T-helper 1 cell treated with Interleukin-12 subunit alpha and Interleukin-12 subunit beta and Interleukin-4 antibody, amounts not matched to agents 30 μg/mL and 1 μg/mL, for 36 hours (primary cell): ENCODE results near the gene FOXD4L6.
"Not testable (repeated sequence)": the region's sequence is repeated elsewhere in the genome, so short reads cannot be mapped to it uniquely, and the experiment has no call there.

Experiments
- H3K27ac Mint-ChIP-seq: one replicate; pipeline ENCODE4 v1.8.0; 2021; ENCODE audit warnings: mild to moderate bottlenecking, mixed read lengths
- H3K27me3 Mint-ChIP-seq: one replicate; pipeline ENCODE4 v1.8.0; 2021; ENCODE audit warnings: low read depth, mixed read lengths
- H3K36me3 Mint-ChIP-seq: one replicate; pipeline ENCODE4 v1.8.0; 2021; ENCODE audit warnings: low read depth, mixed read lengths
- H3K4me1 Mint-ChIP-seq: one replicate; pipeline ENCODE4 v1.8.0; 2021; ENCODE audit warnings: low read depth, mixed read lengths
- H3K4me3 Mint-ChIP-seq: one replicate; pipeline ENCODE4 v1.8.0; 2021; ENCODE audit warnings: mild to moderate bottlenecking, moderate library complexity, mixed read lengths
- H3K9me3 Mint-ChIP-seq: one replicate; pipeline ENCODE4 v1.8.0; 2021; ENCODE audit warnings: mixed read lengths

Gene FOXD4L6

DNA sequence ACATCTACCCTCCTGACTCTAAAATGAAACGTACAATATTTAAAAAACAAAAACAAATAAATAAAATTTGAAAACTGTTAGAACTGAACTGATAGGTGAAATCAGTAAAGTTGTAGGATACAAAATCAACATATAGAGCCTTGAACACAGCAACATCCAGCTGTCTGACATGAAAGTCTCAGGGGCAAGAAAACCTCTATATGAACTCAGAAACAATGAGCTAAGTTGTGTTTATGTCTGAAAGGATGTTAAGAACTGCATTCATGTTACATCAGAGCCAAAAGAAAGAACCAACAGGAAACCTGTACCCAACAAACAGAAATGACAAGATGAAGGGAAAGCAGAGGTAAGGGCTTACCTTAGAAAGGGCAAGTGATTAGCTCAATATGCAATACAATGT lies 41.8 kb downstream of the FOXD4L6 start:
- H3K9me3 Mint-ChIP-seq, H3K4me3 Mint-ChIP-seq, H3K4me1 Mint-ChIP-seq, H3K36me3 Mint-ChIP-seq, H3K27ac Mint-ChIP-seq: not testable (repeated sequence)
- H3K27me3 Mint-ChIP-seq = peaks cover 33% of the 10 kb centered on the region

DNA sequence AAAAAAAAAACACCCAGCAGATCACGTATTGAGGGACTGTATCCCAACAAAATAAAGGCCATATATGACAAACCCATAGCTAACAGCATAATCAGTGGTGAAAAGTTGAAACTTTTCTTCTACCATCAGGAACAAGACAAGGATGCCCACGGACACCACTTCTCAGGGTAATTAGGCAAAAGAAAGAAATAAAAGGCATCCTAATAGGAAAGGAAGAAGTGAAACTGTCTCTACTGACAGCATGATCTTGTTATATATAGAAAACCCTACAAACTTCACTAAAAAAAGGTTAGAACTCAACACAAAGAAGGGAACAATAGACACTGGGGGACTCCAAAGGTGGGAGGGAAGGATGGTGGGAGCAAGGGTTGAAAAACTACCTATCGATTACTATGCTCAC lies 42.3 kb downstream of the FOXD4L6 start:
- not testable (repeated sequence) for H3K27ac Mint-ChIP-seq, H3K4me1 Mint-ChIP-seq, H3K4me3 Mint-ChIP-seq, H3K36me3 Mint-ChIP-seq, H3K9me3 Mint-ChIP-seq
- peaks cover 33% of the 10 kb centered on the region for H3K27me3 Mint-ChIP-seq

DNA sequence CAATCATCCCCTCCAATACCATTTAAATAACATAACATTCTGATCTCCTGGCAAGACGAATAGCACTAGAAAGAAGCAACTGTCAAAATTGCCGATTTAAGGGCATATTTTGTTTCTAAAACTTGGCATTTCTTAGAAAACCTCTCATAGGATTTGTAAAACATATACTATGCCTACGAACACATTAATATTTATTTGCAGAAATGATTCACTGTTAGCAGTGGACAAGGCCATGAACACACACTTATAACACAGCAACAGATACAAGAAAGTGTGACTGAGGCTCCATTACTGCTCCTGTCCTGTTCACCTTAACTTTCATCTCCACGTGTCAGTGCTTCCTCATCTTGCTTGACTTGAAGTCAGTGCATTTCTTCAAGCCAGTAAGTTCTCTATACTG lies 46.1 kb downstream of the FOXD4L6 start:
- H3K36me3 Mint-ChIP-seq = not testable (repeated sequence)
- peaks cover 21% of the 10 kb centered on the region for H3K27me3 Mint-ChIP-seq

DNA sequence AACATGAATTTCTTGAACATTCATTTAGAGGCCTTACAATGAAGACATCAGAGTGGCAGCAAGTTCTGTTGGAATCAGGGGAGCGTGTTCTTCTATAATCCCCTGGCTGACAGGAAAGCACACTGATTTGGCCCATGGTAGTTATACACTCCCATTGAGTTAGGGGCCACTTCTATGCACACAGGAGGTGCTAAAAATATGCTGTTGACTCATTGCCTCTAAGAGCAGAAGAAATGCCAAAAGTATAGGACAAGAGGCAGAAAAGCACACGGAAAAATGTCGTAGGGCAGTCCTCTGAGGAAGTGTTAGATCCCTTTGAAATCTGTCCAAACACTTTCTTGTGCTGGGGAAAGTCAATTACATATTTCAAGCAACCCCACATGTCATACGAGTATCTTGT lies 49.0 kb downstream of the FOXD4L6 start:
- H3K9me3 Mint-ChIP-seq, H3K4me1 Mint-ChIP-seq, H3K4me3 Mint-ChIP-seq, H3K27ac Mint-ChIP-seq, H3K36me3 Mint-ChIP-seq: not testable (repeated sequence)
- peaks cover 31% of the 10 kb centered on the region for H3K27me3 Mint-ChIP-seq

More for the DNA sequence above, 46.1 kb downstream of the FOXD4L6 start:
- H3K4me1 Mint-ChIP-seq, H3K9me3 Mint-ChIP-seq, H3K27ac Mint-ChIP-seq, H3K4me3 Mint-ChIP-seq: not testable (repeated sequence)

DNA sequence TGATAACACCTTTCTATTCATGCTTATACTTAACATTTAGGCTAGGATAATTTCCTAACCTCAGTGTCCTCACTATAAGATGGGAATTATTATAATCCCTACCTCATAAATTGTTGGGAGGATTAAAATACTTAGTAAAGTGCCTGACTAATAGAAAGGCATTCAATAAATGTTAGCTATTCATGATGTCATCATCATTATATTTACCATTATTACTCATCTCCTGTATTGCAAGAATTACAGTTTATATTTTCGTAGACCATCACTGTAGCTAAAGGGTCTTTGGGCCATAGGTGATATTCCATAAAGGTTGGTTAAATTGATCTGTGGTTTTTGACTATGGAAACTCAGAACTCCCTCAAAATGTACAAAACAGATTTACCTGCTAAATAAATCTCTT lies 50.9 kb downstream of the FOXD4L6 start:
- H3K36me3 Mint-ChIP-seq, H3K27ac Mint-ChIP-seq, H3K4me3 Mint-ChIP-seq, H3K9me3 Mint-ChIP-seq, H3K4me1 Mint-ChIP-seq: not testable (repeated sequence)
- H3K27me3 Mint-ChIP-seq = peaks cover 44% of the 10 kb centered on the region
